Sigmoid colon (tissue), 7 donors: ENCODE results near the gene TBC1D1. TPM values are rescaled to one million over a fixed set of nuclear protein-coding genes. Genes with fewer than 3 reads are reported as not detected.

Experiments used
- DNase-seq: peaks from one replicate; pipeline ENCODE4 v3.0.0-alpha.2; 2019
- H3K27ac ChIP-seq, 4 donors: fragments of 200-600 bp; sonication (generic); one replicate each; pipeline ENCODE4 v1.5.1; 2016 to 2019; ENCODE audit warnings: mild to moderate bottlenecking in 1 of 4
- H3K27me3 ChIP-seq, 3 donors: fragments of 200-600 bp; sonication (generic); one replicate each; pipeline ENCODE4 v1.5.1; 2019; ENCODE audit warnings: mild to moderate bottlenecking in 1 of 3
- H3K36me3 ChIP-seq, 4 donors: fragments of 200-600 bp; sonication (generic); one replicate each; pipeline ENCODE4 v1.5.1; 2016 to 2019
- H3K4me1 ChIP-seq, 4 donors: fragments of 200-600 bp; sonication (generic); one replicate each; pipeline ENCODE4 v1.5.1; 2017 to 2019
- H3K4me3 ChIP-seq, 4 donors: fragments of 200-600 bp; sonication (generic); one replicate each; pipeline ENCODE4 v1.5.1; 2017 to 2019; ENCODE audit warnings: mild to moderate bottlenecking in 2 of 4, moderate library complexity in 1 of 4
- H3K9me3 ChIP-seq, 4 donors: fragments of 200-600 bp in 3 of 4; sonication (generic) in 3 of 4; one replicate each; pipeline versions ENCODE4 v1.5.1 to v1.6.1; 2013 to 2019
- EP300 ChIP-seq, 4 donors: sonication (generic); formaldehyde crosslinking; IDR thresholded peaks; one replicate each; pipeline ENCODE4 v1.6.1; 2017; ENCODE audit warnings: antibody characterized with exemption in 4 of 4
- POLR2A ChIP-seq, 2 donors: fragments of 450-650 bp; IDR thresholded peaks; one replicate each; pipeline ENCODE4 v1.6.1; 2016; ENCODE audit warnings: antibody characterized with exemption in 2 of 2, mild to moderate bottlenecking in 2 of 2, moderate library complexity in 2 of 2
- POLR2AphosphoS5 ChIP-seq, 4 donors: sonication (generic); formaldehyde crosslinking; IDR thresholded peaks; one replicate each; pipeline ENCODE4 v1.6.1; 2017; ENCODE audit warnings: antibody characterized with exemption in 4 of 4
- WGBS, 2 donors: extraction: QIAGEN DNeasy Blood & Tissue Kit; methylation state at CpG; one replicate each; pipeline ENCODE4 v1.1.7; 2013; 5-methylcytosine and 5-hydroxymethylcytosine counted together
- intact Hi-C: fragments of 100-400 bp; cut with DNase I; formaldehyde crosslinking; loops from one replicate; pipeline ENCODE4 v1.15.1; 2023
- polyA plus RNA-seq, 3 donors: library from polyadenylated mRNA; stranded (reverse); fragments of 200-250 nt; gene quantifications; one replicate each; pipeline ENCODE4 v1.2.3, GENCODE V29; 2013
- total RNA-seq, 4 donors: library from RNA; depleted of rRNA; stranded (reverse); fragments of >200 nt; gene quantifications; one replicate each; pipeline ENCODE4 v1.1.0, GENCODE V29; 2016
- TF ChIP-seq, protein P1 (sequence below), 4 experiments: fragments of 450-650 bp in 3 of 4; fragments of 200-600 bp in 1 of 4; IDR thresholded peaks; one replicate each; pipeline ENCODE4 v1.5.1; 2016 to 2019; ENCODE audit warnings: antibody characterized with exemption in 4 of 4, mild to moderate bottlenecking in 3 of 4, moderate library complexity in 2 of 4
- donor health status: healthy with polysubstance abuse.
- donor health status: Bipolar disorder and iron deficiency.
- donor health status: healthy.

The TBC1D1 gene
- total and polyA plus RNA-seq, 7 donors = 31.2 to 450 (median 253) TPM

DNA sequence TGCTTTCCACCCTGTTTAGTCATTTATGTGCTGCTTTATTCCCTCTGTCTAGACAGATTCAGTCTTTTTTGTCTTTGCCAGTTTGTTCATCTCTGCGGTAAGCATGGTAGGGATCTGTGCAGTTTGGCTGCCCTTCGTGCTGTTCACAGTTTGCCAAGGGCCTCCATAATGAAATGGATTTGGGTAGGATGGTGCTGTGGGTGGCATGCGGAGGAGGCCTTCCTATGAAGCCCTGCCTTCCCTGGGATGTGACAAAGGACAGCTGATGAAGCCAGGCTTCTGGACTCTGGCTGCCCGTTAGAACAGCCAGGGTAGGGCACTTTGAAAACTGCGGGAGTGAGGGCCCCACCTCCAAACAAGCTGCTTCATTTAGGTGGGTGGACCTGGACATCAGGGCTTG lies 116.8 kb downstream of the TBC1D1 start:
- TF ChIP-seq POLR2AphosphoS5 (IDR thresholded peaks at IDR 0.05) = no peak
- no peak for TF ChIP-seq EP300 (IDR thresholded peaks at IDR 0.05)
- TF ChIP-seq, protein P1, sequence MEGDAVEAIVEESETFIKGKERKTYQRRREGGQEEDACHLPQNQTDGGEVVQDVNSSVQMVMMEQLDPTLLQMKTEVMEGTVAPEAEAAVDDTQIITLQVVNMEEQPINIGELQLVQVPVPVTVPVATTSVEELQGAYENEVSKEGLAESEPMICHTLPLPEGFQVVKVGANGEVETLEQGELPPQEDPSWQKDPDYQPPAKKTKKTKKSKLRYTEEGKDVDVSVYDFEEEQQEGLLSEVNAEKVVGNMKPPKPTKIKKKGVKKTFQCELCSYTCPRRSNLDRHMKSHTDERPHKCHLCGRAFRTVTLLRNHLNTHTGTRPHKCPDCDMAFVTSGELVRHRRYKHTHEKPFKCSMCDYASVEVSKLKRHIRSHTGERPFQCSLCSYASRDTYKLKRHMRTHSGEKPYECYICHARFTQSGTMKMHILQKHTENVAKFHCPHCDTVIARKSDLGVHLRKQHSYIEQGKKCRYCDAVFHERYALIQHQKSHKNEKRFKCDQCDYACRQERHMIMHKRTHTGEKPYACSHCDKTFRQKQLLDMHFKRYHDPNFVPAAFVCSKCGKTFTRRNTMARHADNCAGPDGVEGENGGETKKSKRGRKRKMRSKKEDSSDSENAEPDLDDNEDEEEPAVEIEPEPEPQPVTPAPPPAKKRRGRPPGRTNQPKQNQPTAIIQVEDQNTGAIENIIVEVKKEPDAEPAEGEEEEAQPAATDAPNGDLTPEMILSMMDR (IDR thresholded peaks at IDR 0.05) = no peak
- no peak for TF ChIP-seq POLR2A (IDR thresholded peaks at IDR 0.05)
- WGBS, 2 donors = 76 to 77% methylated on average over 5 of the region's 5 CpGs
- DNase-seq = no peak
- Histone ChIP-seq H3K4me3 (no peak overlapping the region), H3K4me1 (peaks cover 0 to 94% (median 85%) of the 10 kb centered on the region in 4 donors), H3K36me3 (no peaks in the 10 kb centered on the region), H3K27me3 (no peaks in the 10 kb centered on the region), H3K9me3 (no peaks in the 10 kb centered on the region), H3K27ac (peak overlapping the region in 2 of 4 donors; percentile 79 to 80)
- intact Hi-C loops = no loop called here

DNA sequence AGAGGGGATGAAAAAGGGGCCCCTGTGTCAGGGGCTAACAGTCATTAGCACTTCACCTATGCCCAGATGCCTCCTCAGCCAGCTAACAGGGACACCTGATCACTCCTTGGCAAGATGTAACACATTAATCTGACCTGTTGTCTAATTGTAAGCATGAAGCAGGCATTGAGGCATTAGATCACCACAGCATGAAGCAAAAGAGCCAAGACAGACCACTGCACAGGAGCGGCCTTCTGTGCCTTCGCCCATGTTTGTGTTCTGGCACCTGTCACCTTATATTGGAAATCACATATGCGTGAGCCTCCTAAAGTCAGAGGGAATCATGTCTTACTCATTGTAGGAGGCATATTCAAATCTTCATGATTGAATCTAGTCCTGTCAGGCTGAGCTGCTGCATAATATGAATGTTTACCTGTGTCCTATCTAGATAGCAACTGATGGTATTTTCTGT lies 117.7 kb downstream of the TBC1D1 start:
- no peak for DNase-seq
- TF ChIP-seq, protein P1 (IDR thresholded peaks at IDR 0.05) = no peak
- no peak for TF ChIP-seq POLR2A (IDR thresholded peaks at IDR 0.05)
- TF ChIP-seq POLR2AphosphoS5 (IDR thresholded peaks at IDR 0.05) = no peak
- no peak for TF ChIP-seq EP300 (IDR thresholded peaks at IDR 0.05)
- Histone ChIP-seq H3K4me1 (peaks cover 0 to 94% (median 83%) of the 10 kb centered on the region in 4 donors), H3K27me3 (no peaks in the 10 kb centered on the region), H3K9me3 (no peaks in the 10 kb centered on the region), H3K36me3 (no peaks in the 10 kb centered on the region), H3K4me3 (no peak overlapping the region), H3K27ac (peak overlapping the region in 3 of 4 donors; percentile 51 to 80 (median 79))
- WGBS, 2 donors = 93 to 94% methylated on average over 3 of the region's 3 CpGs
- intact Hi-C loops = no loop called here

DNA sequence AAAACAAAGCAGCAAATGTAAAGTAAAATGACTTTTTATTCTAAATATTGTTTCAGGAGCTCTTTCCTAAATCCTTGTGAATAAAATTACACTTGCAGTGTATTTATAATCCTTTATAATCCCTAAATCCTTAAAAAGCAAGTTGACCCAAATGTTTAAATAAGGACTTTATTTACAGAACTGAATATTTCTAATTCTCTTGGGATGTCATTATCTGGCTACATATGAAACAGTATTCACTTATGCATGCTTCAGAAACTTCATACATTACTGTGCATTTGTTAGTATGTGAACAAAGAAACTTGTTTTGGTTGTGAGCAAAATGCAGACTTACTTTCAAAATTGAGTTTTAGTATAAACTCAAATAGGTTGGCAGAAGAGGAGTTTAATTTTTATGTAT lies 118.5 kb downstream of the TBC1D1 start:
- Histone ChIP-seq H3K4me1 (peaks cover 0 to 94% (median 83%) of the 10 kb centered on the region in 4 donors), H3K27ac (peak overlapping the region; percentile 19 to 80 (median 65)), H3K27me3 (no peaks in the 10 kb centered on the region), H3K36me3 (peaks cover 0 to 1% (median 0%) of the 10 kb centered on the region in 4 donors), H3K9me3 (no peaks in the 10 kb centered on the region), H3K4me3 (no peak overlapping the region)
- DNase-seq = no peak
- intact Hi-C loops = no loop called here
- TF ChIP-seq EP300 (IDR thresholded peaks at IDR 0.05) (no peak), POLR2A (IDR thresholded peaks at IDR 0.05) (no peak), POLR2AphosphoS5 (IDR thresholded peaks at IDR 0.05) (no peak)
- TF ChIP-seq, protein P1 (IDR thresholded peaks at IDR 0.05) = no peak

DNA sequence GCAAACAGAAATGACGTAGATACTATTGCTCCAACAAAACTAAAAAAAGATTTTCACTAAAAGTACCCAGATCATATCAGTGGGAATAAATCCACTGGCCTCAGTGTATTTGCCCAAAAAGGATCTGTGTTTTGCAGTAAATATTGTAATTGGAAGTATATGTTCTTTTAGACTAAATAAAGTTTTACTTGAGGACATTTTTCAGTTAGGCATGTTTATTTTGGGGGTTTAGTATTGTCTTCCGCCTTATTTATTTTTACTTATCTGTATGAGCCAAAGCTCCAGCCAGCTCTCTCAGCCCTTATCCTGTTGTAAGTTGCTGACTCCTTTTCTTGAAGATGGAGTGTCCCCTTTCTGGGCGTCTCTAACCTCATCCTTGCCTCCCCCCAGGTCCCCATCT lies 119.1 kb downstream of the TBC1D1 start:
- Histone ChIP-seq H3K27me3 (no peaks in the 10 kb centered on the region), H3K27ac (peak overlapping the region; percentile 19 to 80 (median 61)), H3K4me1 (peaks cover 0 to 94% (median 83%) of the 10 kb centered on the region in 4 donors), H3K4me3 (no peak overlapping the region), H3K36me3 (peaks cover 0 to 6% (median 0%) of the 10 kb centered on the region in 4 donors), H3K9me3 (no peaks in the 10 kb centered on the region)
- WGBS, 2 donors = 77 to 86% methylated on average over 3 of the region's 3 CpGs
- DNase-seq = no peak
- intact Hi-C loops = no loop called here
- TF ChIP-seq, protein P1 (IDR thresholded peaks at IDR 0.05) = no peak
- TF ChIP-seq POLR2A (IDR thresholded peaks at IDR 0.05) = no peak
- no peak for TF ChIP-seq EP300 (IDR thresholded peaks at IDR 0.05)
- no peak for TF ChIP-seq POLR2AphosphoS5 (IDR thresholded peaks at IDR 0.05)
